Thyroid gland (tissue), 4 donors: Measurements from ENCODE around the gene GLI2. TPM values are rescaled to one million over a fixed set of nuclear protein-coding genes. Genes with fewer than 3 reads are reported as not detected.

Experiments used
- DNase-seq, 2 donors: peaks; one replicate each; pipeline ENCODE4 v3.0.0-alpha.2; 2019
- H3K27ac ChIP-seq, 3 donors: fragments of 200-600 bp; sonication (generic); 1 replicate in 2 of 3; 2 replicates in 1 of 3; pipeline ENCODE4 v1.5.1; 2016 to 2019; ENCODE audit warnings: mild to moderate bottlenecking in 1 of 3, moderate library complexity in 1 of 3
- H3K27me3 ChIP-seq: fragments of 200-600 bp; sonication (generic); one replicate; pipeline ENCODE4 v1.5.1; 2019
- H3K36me3 ChIP-seq, 2 donors: fragments of 200-600 bp; sonication (generic); one replicate each; pipeline ENCODE4 v1.5.1; 2016 to 2019
- H3K4me1 ChIP-seq, 2 donors: fragments of 200-600 bp; sonication (generic); one replicate each; pipeline ENCODE4 v1.5.1; 2017 to 2019
- H3K4me3 ChIP-seq, 3 donors: fragments of 200-600 bp; sonication (generic); replicated peaks in 1 of 3; 1 replicate in 2 of 3; 2 replicates in 1 of 3; pipeline ENCODE4 v1.5.1; 2016; ENCODE audit warnings: mild to moderate bottlenecking in 1 of 3
- H3K9me3 ChIP-seq: fragments of 200-600 bp; sonication (generic); one replicate; pipeline ENCODE4 v1.5.1; 2017
- POLR2A ChIP-seq, 2 donors: fragments of 450-650 bp; IDR thresholded peaks; one replicate each; pipeline ENCODE4 v1.6.1; 2017; ENCODE audit warnings: antibody characterized with exemption in 2 of 2, mild to moderate bottlenecking in 2 of 2, moderate library complexity in 1 of 2
- WGBS, 2 donors: methylation state at CpG; one replicate each; pipeline ENCODE4 v1.1.5; 2017; 5-methylcytosine and 5-hydroxymethylcytosine counted together
- intact Hi-C: fragments of 100-400 bp; cut with DNase I; formaldehyde crosslinking; loops from one replicate; pipeline ENCODE4 v1.15.1; 2023
- total RNA-seq, 4 donors: library from RNA; depleted of rRNA; stranded (reverse); fragments of >200 nt; gene quantifications; one replicate each; pipeline ENCODE4 v1.2.3, GENCODE V29; 2016
- TF ChIP-seq, protein P1 (sequence below), 6 experiments: fragments of 200-600 bp in 3 of 6; fragments of 450-650 bp in 3 of 6; sonication (generic) in 3 of 6; IDR thresholded peaks; one replicate each; pipeline ENCODE4 v1.5.1; 2016 to 2019; ENCODE audit warnings: antibody characterized with exemption in 6 of 6, mild to moderate bottlenecking in 2 of 6, inconsistent platforms in 1 of 6, moderate library complexity in 1 of 6

GLI2 gene
- total RNA-seq, 4 donors from 2014 or later: 1.1 to 1.4 (median 1.3) TPM

DNA sequence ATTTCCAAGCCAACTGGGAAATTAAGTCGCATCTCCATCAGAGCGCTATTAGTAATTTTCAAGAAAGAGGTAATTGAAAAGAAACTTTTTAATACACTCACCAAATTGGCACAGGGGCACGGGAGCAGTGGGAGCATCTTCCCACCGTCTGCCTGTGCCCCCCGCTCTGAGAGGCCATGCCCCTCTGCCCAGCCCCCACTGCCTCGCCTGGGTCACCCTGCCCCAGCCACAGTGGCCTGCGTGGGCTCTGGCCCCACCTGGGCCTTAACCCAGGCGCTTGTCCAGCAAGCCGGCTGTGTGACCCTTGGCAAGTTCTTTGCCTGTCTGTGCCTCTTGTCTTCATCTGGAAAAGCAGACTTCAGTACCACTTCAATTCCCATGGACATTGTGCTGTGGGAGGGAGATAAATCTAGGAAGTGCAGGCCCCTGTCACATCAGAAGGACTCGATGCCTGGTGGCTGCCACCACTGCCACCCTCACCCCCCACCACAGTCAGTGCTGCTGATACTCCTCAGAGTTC lies 31.9 kb downstream of the GLI2 start:
- WGBS, 2 donors: 93 to 95% methylated on average over 10 of the region's 10 CpGs
- peaks cover 0 to 2% of the 10 kb centered on the region in 2 donors for H3K4me1 ChIP-seq

DNA sequence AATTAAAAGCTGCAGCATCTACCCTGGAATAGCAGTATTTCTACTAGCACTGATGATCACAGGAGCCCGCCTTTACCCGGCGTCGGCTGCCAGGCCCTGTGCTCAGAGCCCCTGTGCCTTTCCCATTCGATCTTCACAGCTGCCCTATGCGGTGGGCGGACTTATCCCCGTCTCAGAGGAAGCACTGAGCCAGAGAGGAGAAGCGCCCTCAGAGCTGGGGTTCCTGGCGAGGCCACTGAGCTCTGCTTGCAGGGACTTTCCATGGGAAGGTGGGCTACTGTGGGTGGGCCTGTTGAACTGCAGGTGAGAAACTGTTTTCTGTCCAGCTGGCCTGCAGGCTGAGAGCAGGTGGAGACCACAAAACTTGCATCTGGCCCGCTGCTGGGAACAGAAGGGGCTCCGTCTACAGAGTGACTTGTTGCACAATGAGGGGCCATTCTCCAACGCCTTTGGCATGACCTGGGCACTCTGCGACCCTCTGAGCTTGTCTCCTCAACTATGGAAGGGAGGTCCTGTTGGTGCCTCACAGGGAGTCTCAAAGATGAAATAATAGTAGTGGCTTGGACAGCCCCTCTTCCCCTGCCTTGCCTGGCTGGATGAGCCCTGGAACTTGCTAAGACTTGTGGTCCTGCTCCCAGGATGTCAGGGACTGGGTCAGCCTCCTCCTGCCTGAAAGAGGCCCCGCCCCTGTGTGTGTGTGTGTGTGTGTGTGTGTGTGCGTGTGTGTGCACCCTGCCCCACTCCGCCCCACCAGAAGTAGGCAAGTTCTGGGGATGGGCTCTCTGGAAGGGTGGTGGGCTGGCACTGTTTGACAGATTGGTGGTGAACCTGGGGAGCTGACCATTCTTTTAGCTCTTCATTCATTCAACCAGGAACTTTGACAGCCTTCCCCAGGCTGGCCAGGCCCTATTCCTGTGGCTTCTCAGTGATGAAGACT lies 32.7 kb downstream of the GLI2 start:
- DNase-seq: no peak
- Histone ChIP-seq H3K27ac (no peak overlapping the region), H3K4me3 (no peak overlapping the region), H3K4me1 (peaks cover 0 to 2% of the 10 kb centered on the region in 2 donors), H3K27me3 (no peaks in the 10 kb centered on the region), H3K9me3 (no peaks in the 10 kb centered on the region), H3K36me3 (no peaks in the 10 kb centered on the region)
- TF ChIP-seq POLR2A (IDR thresholded peaks at IDR 0.05): no peak
- TF ChIP-seq, protein P1, sequence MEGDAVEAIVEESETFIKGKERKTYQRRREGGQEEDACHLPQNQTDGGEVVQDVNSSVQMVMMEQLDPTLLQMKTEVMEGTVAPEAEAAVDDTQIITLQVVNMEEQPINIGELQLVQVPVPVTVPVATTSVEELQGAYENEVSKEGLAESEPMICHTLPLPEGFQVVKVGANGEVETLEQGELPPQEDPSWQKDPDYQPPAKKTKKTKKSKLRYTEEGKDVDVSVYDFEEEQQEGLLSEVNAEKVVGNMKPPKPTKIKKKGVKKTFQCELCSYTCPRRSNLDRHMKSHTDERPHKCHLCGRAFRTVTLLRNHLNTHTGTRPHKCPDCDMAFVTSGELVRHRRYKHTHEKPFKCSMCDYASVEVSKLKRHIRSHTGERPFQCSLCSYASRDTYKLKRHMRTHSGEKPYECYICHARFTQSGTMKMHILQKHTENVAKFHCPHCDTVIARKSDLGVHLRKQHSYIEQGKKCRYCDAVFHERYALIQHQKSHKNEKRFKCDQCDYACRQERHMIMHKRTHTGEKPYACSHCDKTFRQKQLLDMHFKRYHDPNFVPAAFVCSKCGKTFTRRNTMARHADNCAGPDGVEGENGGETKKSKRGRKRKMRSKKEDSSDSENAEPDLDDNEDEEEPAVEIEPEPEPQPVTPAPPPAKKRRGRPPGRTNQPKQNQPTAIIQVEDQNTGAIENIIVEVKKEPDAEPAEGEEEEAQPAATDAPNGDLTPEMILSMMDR (IDR thresholded peaks at IDR 0.05): no peak
- intact Hi-C loops: no loop called here
- 87 to 90% methylated on average over 14 of the region's 17 CpGs for WGBS, 2 donors

More for the DNA sequence above, 31.9 kb downstream of the GLI2 start:
- Histone ChIP-seq H3K27me3 (no peaks in the 10 kb centered on the region), H3K4me3 (no peak overlapping the region), H3K9me3 (no peaks in the 10 kb centered on the region), H3K27ac (no peak overlapping the region), H3K36me3 (no peaks in the 10 kb centered on the region)
- TF ChIP-seq, protein P1 (IDR thresholded peaks at IDR 0.05): no peak
- TF ChIP-seq POLR2A (IDR thresholded peaks at IDR 0.05): no peak
- DNase-seq: no peak
- intact Hi-C loops: no loop called here

DNA sequence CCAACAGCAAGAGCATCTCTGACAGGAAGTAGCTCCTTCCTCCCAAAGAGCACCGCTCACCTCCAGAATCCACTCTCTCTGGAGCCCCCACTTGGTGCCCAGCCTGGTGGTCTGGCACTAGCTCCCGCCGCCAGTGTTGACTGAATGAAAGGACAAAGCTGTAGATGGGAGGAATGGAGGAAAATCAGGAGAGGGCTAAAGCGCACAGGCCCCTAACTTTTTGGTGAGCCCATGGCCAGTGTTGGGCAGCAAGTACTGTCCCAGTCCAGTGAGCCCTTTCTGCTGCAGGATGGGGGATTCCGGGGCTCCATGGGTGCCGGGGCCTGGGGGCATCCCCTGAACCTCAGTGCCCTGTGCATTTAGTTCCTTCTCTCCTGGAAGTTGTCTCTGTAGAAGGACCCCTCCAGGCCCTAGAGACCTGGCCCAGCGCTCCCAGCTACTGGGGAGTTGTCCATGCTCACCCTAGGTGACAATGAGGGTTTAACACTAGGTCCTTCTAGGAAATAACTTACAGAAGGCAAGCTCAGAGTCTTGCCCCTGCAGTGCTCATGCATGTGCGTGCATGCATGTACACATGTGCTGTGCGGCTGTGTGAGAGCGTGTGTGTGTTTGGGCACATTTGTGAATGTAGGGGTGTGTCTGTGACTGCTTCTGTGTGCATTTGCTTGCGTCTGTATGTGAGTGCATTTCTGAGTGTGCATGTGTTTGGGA lies 33.6 kb downstream of the GLI2 start:
- intact Hi-C loops: no loop called here
- 96 to 99% methylated on average over 10 to 11 of the region's 11 CpGs for WGBS, 2 donors
- TF ChIP-seq POLR2A (IDR thresholded peaks at IDR 0.05): no peak
- TF ChIP-seq, protein P1 (IDR thresholded peaks at IDR 0.05): no peak
- H3K27me3 ChIP-seq: no peaks in the 10 kb centered on the region
- H3K4me3 ChIP-seq: no peak overlapping the region
- H3K9me3 ChIP-seq: no peaks in the 10 kb centered on the region
- H3K4me1 ChIP-seq: peaks cover 0 to 2% of the 10 kb centered on the region in 2 donors
- DNase-seq: no peak
- H3K27ac ChIP-seq: no peak overlapping the region
- H3K36me3 ChIP-seq: no peaks in the 10 kb centered on the region

DNA sequence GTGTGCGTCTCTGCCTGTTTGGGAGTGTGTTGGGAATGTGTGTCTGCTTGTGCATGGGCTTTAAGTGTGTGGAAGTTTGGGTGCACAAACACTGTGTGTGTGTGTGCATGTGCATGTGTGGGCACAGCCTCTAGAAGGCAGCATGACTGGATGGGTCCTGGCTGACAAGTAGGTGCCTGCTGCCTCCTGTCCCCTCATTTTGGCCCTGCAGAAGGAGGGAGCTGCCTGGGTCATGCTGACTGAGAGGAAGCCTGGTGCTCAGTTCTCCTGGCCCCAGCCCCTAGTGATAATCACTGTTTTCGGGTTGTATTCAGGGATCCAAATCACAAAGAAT lies 34.1 kb downstream of the GLI2 start:
- TF ChIP-seq POLR2A (IDR thresholded peaks at IDR 0.05): no peak
- TF ChIP-seq, protein P1 (IDR thresholded peaks at IDR 0.05): no peak
- Histone ChIP-seq H3K4me3 (no peak overlapping the region), H3K9me3 (no peaks in the 10 kb centered on the region), H3K27ac (no peak overlapping the region), H3K27me3 (no peaks in the 10 kb centered on the region), H3K4me1 (peaks cover 0 to 2% of the 10 kb centered on the region in 2 donors), H3K36me3 (no peaks in the 10 kb centered on the region)
- intact Hi-C loops: no loop called here
- WGBS, 2 donors: 85 to 96% methylated on average over 2 of the region's 2 CpGs
- DNase-seq: no peak
